ENCODE measurements around the gene TPM4.
"Not testable (repeated sequence)": the region's sequence is repeated elsewhere in the genome, so short reads cannot be mapped to it uniquely, and the experiment has no call there.

Gene TPM4

DNA sequence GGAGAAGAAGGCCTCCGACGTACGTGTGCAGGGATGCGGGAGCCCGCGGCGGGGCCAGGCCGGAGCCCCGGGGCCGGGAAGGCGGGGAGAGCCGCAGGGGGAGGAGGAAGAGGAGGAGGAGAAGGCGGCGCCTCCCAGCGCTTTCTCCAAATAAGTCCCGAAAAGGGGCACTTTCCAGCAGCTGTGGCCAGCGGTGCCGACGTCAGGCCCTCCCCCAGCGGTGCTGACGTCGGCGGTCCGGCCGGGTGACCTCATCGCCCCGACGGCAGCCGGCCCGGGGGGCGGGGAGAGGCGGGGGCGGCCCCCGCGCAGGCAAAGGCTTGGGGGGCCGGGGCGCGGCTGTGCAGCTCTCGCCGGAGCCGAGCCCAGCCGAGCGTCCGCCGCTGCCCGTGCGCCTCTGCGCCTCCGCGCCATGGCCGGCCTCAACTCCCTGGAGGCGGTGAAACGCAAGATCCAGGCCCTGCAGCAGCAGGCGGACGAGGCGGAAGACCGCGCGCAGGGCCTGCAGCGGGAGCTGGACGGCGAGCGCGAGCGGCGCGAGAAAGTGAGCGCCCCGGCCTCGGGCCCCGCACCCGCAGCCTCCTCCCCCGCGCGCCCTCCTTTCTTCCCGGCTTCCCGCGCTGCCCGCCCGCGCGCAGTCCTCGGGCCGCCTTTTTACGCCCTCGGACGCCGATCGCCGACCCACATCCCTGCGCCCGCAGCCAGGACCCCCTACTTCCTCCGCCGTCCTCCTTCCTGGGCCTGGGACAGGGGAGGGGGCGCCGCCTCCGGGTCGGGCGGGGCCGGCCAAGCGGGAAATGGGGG is at the start of gene TPM4:
TPM4 (plus strand) TSS at position 342 of the 804 bp plus-strand sequence; CDS start at position 413, 71 bp downstream.
- peak; percentile 87 for DNase-seq (ENCODE audit: low spot score)

- no peak for DNase-seq (ENCODE audit: low spot score)
Observed at GRCh38 chr19:16026756-16027155, 49.5 kb upstream of the TPM4 start.

DNA sequence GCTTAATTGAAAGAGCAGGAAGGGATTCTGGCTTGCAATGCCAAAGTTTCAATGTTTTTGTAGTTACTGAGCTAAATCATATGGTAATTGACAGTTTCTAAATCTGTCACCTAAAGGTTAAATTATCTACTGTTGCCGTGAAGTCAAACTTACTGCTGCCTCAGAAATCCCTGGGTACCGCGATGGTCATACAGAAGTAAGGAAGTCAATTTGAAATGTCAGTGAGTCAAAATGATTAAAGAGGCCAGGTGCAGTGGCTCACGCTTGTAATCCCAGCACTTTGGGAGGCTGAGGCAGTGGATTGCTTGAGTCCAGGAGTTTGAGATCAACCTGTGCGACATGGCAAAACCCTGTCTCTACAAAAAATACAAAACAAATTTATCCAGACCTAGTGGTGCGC is 48.8 kb upstream of the TPM4 start:
- no peak for DNase-seq (ENCODE audit: low spot score)

- not testable (repeated sequence) for DNase-seq (ENCODE audit: low spot score)
Observed at GRCh38 chr19:16030155-16030554, 46.1 kb upstream of the TPM4 start.

GRCh38 chr19:16030964-16031871 is 45.1 kb upstream of the TPM4 start:
- DNase-seq (ENCODE audit: low spot score): no peak

DNA sequence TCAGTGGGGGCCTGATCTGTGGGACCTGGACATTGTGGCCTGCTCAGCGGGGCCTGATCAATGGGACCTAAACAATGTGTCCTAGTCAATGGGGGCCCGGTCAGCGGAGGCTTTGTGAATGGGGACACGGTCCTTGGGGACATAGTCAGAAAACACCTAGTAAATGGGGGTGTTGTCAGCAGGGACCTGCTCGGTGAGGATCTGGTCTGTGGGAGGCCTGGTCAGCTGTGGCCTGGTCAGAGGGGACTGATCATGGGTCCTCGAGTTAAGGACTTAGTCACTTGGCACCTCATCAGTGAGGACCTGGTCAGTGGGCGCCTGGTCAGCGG is 44.5 kb upstream of the TPM4 start:
- DNase-seq (ENCODE audit: low spot score): no peak

GRCh38 chr19:16032509-16033135 is 43.7 kb upstream of the TPM4 start:
- DNase-seq (ENCODE audit: low spot score): no peak

- no peak for DNase-seq (ENCODE audit: low spot score)
Observed at GRCh38 chr19:16033136-16033530, 43.2 kb upstream of the TPM4 start.

DNA sequence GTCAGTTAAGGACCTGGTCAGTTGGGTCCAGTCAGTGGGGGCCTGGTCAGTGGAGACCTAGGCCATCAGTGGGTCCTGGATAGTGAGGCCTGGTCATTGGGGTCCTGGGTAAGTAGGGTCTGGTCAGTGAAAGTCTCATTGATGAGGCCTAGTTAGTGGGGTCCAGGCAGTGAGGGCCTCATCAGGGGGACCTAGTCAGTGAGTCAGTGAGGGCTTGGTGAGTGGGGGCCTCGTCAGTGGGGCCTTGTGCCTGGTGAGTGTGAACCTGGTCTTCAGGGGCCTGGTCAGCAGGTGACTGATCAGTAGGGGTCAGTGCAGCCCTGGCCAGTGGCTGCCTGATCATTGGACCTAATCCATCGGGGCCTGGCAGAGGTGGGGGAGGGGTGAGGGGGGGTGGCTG is 42.6 kb upstream of the TPM4 start:
- DNase-seq (ENCODE audit: low spot score): no peak

GRCh38 chr19:16034180-16034579 is 42.1 kb upstream of the TPM4 start:
- no peak for DNase-seq (ENCODE audit: low spot score)

DNA sequence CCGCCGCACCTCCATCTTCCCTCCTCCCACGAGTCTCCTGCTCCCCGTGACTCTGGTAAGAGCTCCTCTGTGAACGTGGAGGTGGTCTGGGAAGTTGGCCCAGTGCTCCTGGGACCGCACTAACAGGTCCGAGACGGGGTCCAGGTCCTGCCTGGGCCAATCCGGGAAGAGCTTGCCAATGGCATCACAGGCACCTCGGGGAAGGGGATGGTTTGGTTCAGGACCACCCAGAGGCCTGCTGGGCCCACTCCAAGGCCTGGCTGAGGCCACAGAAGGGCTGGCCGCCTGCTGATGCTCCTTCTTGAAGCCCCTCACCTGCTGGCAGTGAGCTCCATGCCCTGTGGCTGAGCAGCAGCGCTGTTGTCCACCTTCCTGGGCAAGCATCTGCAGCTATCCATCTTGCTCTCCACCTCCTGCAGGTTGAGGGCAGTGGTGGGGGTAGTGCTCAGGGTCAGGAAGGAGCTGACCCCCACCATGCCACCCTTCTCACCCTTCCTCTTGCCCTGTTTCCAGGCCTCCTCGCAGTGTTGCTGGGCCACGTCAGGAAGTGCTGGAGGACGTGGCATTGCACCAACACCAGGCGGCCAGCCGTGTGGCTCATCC is 41.2 kb upstream of the TPM4 start:
- no peak for DNase-seq (ENCODE audit: low spot score)

- DNase-seq (ENCODE audit: low spot score): no peak
Observed at GRCh38 chr19:16035601-16036297, 40.5 kb upstream of the TPM4 start.

DNA sequence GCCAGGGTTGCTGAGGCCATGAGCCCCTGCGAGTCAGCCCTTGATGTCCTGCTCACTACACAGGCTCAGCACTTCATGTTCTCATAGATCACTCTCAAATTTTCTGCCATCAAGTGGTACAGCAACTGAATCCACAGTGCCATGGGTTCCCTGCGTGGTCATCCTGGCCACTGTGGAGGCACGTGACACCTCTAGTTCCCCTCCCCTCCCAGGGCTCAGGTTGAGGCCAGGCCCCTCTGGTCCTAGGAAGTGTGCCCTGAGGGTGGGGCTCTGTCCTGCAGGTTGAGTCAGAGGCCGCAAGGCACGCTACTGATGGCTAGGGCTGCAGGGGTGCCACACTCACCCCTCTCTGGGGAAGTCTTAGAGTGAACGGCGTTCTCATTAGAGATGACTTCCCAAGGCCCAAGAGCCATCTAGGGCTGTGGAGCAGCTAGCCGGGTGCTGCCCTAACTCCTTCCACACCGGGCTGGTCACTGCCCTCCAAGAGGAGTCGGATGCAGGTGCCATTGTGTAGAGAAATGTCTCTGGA is 39.8 kb upstream of the TPM4 start:
- no peak for DNase-seq (ENCODE audit: low spot score)

GRCh38 chr19:16036941-16037340 is 39.4 kb upstream of the TPM4 start:
- DNase-seq (ENCODE audit: low spot score): no peak

GRCh38 chr19:16037424-16038195 is 38.7 kb upstream of the TPM4 start:
- no peak for DNase-seq (ENCODE audit: low spot score)

- DNase-seq (ENCODE audit: low spot score): no peak
Observed at GRCh38 chr19:16038196-16038695, 38.0 kb upstream of the TPM4 start.

GRCh38 chr19:16039081-16039480 is 37.2 kb upstream of the TPM4 start:
- DNase-seq (ENCODE audit: low spot score): no peak

GRCh38 chr19:16039545-16039944 is 36.8 kb upstream of the TPM4 start:
- DNase-seq (ENCODE audit: low spot score): no peak

DNA sequence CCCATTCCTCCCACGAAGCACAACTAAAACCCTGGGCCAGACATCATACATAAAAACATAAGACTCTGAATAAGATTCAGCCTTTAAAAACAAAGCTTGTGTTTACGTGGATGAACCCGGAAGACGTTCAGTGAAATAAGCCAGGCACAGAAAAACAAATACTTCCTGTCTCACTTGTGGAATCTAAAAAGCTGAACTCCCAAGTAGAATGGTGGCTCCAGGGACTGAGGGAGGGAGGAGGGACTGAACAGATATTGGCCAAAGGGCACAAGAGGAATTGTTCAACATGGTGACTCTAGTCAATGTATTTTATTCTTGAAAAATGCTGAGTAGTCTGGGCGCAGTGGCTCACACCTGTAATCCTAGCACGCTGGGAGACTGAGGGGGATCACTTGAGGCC is 35.7 kb upstream of the TPM4 start:
- DNase-seq (ENCODE audit: low spot score): no peak

DNA sequence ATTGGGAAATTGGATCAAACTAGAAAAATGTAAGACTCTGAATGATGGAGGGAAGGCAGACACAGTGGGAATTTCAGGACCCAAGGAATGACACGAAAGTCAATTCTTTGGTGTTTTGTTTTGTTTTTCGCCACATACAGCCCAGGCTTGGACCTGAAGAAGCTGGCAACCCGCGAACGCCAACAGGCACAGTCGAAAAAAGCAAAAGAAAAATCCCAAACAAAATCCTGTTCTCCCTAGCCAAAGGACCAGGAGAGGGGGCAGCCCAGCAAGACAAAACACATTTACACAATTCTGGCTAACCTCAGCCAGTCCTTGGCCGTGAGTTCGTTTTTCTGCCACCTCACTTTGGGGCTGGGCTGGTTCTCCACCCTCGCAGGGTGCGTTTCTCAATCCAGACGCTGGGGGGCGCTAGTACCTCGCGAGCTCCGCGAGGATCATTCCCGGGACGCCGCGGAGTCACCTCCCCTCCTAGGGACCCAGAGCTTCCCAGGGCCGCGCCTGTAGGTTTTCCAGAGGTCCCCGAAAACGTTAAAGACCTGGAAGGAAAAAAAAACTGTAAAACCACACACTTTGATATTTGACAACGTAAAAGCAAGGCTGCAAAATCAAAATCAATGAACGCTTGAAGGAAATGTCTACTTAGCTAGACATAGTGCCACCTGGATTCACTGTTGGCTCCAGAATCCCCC is 34.9 kb upstream of the TPM4 start:
- peak; percentile 95 for DNase-seq (ENCODE audit: low spot score)
